Frontal cortex (tissue), 4 donors: Measurements from ENCODE around the gene GIT1. TPM values are rescaled to one million over a fixed set of nuclear protein-coding genes. Genes with fewer than 3 reads are reported as not detected.

ENCODE experiments used
- DNase-seq, 2 donors: peaks; one replicate each; pipeline ENCODE4 v3.0.0; 2012; ENCODE audit warnings: low spot score in 2 of 2
- FAIRE-seq: peaks from 2 replicates; lab custom pipeline; 2012; peaks lifted over from hg19 to GRCh38; lab: Jason Lieb, UNC
- total RNA-seq: library from RNA; depleted of rRNA; stranded (reverse); fragments of >200 nt; gene quantifications from one replicate; pipeline ENCODE4 v1.2.3, GENCODE V29; 2014
- donor health status: control.
- donor health status: control.
- donor health status: control.

GIT1 gene
- total RNA-seq, 1 donor from 2014 or later = 30.6 TPM

DNA sequence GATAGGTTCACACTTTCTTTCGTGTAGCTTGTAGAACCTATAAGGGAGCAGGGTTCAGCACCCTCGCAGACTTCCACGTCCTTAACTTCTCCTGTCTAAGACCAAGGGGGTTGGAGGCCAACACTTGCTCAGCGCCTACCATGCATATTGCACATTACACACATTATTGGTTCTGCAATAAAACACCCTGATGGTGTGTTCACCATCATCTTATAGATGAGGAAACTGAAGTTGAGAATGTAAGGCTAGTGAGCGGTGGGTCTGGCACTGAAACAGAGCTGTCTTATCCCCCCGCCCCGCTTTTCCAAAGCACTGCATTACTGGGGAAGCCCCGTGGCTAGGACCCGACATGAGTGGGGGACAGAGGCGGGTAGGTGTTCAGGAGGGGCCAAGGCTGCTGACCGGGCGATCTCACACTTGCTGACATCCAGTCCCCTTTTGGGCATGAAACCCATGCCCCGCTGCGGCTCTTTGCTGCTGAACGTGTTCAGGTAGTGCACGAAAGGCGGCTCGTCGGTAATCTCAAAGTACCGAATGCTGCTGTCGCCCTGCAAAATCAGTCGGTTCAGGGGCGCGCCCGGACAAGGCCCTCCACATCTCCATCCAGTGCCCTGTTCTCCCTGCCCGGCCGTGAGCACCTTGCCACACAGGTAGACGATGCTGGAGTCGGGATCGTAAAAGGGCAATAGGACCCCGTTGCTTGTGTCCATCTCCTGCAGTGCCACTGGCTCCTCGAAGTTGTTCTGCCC lies 27.0 kb upstream of the GIT1 start:
- DNase-seq = no peak
- no peak for FAIRE-seq

DNA sequence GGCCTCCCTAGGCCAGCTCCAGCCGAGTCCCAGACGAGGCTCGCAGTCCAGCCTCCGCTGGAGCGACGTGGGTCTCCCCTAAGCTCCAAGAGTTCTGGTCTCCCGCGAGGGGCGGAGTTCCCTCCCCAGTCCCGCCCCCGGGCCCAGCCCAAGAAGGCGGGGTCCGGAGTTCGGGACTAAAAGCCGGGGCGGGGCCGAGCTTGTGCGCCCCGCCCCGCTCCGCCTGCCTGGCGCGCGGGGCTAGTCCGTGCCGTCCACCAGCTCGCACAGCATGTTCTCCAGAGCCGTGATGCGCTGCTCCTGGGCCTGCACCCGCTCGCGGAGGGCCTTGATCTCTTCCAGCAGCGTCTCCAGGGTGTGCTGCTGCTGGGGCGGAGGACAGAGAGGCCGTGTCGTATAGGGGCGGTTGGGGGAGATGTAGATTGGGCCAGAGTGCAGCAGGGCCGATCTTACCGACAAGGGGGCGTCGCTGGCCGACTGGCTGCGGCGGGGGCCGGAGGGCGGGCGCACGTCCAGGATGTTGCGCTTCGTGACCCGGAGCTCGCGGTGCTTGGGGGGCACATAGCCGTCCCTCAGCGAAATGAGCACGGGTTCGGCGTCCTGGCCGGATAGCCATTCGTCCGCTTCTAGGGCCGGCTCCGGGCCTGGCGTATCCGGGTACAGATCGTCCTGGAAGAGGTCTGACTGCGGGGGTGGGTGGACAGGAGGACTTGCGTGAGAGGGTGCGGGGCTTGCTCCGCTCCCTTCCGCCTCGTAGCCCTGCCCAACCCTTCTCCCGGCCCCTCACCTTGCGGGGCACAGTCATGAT lies 26.2 kb upstream of the GIT1 start:
- peak; percentile 94 to 96 for DNase-seq
- no peak for FAIRE-seq

GRCh38 chr17:29615048-29615385 lies 25.6 kb upstream of the GIT1 start:
- DNase-seq = peak in 1 of 2 donors; percentile 57
- no peak for FAIRE-seq

- DNase-seq (peak in 1 of 2 donors; percentile 78), FAIRE-seq (no peak)
Observed at GRCh38 chr17:29614349-29615047, 25.1 kb upstream of the GIT1 start.

- DNase-seq = no peak
- no peak for FAIRE-seq
Observed at GRCh38 chr17:29613856-29614255, 24.4 kb upstream of the GIT1 start.

GRCh38 chr17:29613352-29613837 lies 23.9 kb upstream of the GIT1 start:
- DNase-seq = peak; percentile 82 to 86
- FAIRE-seq = no peak

GRCh38 chr17:29612404-29613280 lies 23.2 kb upstream of the GIT1 start:
- DNase-seq (no peak), FAIRE-seq (no peak)

DNA sequence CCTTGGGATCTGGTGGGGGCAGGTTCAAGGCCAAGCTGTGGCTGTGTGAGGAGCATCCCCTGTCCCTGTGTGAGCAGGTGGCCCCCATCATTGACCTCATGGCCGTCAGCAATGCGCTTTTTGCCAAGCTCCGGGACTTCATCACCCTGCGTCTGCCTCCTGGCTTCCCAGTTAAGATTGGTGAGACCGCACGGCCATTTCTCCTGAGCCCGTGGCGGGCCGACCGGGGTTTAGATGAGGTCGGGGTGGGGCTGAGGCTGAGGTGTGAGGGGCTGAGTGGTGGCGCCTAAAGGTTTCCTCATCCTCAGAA lies 22.6 kb upstream of the GIT1 start:
- FAIRE-seq = no peak

DNA sequence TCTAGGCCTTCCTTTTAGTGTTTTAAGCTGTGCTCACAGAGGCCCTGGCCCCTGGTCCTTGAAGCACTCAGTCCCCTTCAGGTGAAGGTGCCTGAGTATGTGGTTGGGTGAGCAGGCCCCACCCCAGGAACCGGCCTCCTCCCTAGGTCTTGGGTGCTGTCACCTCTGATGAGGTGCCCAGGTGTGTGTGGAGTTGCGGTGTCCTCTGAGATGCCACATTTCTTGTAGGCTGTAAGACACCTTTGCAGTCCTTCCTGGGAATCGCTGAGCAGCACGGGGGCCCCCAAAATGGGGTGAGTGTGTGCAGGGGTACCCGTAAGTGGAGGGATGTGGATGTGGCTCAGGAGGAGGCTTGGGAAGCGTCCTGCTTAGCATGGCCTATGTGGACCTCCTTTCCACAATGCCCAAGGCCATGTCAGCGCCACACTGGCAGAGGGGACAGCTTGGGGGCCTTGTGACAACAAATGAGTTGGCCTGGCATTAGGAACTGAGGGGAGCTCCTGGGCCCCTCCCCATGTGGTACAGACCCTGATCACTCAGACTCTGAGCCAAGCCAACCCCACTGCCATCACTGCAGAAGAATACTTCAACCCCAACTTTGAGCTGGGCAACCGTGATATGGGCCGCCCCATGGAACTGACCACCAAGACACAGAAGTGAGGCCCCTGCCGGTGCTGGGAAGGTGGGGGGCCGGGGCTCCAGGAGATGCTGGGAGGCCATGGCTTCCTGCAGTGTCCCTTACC lies 22.1 kb upstream of the GIT1 start:
- FAIRE-seq = no peak
- no peak for DNase-seq

More for the DNA sequence above, 22.6 kb upstream of the GIT1 start:
- DNase-seq = no peak

GRCh38 chr17:29610395-29610794 lies 20.9 kb upstream of the GIT1 start:
- FAIRE-seq (no peak), DNase-seq (no peak)

- no peak for DNase-seq
- FAIRE-seq = no peak
Observed at GRCh38 chr17:29608986-29609385, 19.5 kb upstream of the GIT1 start.

DNA sequence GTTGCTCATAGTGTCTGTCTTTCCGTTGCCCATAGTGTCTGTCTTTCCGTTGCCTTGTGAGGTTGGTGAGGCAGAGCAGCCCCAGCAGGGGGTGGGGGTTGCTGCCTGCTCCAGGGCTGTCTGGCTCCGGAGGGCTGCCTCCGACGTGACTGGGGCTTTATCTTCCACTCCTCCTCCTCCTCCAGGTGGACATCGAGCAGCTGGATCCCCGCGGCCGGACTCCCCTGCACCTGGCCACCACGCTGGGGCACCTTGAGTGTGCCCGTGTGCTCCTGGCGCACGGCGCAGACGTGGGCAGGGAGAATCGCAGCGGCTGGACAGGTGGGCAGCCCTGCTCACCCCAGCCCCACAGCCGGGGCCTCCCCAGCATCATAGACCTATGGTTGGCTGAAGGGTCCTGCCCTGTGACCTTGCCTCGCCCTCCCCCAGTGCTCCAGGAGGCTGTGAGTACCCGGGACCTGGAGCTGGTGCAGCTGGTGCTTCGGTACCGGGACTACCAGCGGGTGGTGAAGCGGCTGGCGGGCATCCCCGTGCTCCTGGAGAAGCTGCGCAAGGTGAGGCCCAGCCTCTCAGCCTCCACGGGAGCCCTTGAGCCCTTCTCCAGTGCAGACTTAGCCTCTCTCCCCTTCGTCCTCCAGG lies 18.2 kb upstream of the GIT1 start:
- DNase-seq (no peak), FAIRE-seq (no peak)

DNA sequence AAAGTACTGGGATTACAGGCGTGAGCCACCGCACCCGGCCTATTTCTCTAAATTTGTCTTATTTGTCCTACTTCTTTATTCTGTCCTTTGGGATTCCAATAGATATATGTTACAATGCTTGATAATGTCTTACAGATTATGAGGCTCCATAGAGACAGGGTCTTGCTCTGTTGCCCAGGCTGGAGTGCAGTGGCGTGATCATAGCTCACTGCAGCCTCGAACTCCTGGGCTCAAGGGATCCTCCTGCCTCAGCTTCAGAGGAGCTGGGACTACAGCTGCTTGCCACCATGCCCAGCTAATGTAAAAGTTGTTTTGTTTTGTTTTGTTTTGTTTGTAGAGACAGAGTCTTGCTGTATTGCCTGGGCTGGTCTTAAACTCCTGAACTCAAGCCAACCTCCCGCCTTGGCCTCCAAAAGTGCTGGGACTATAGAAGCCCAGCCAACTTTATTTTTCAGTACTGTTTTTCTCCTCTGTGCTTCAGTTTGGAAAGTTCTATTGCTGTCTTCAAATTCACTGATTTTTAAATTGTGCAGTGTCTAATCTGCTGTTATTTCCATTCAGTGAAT lies 13.7 kb upstream of the GIT1 start:
- no peak for FAIRE-seq

DNA sequence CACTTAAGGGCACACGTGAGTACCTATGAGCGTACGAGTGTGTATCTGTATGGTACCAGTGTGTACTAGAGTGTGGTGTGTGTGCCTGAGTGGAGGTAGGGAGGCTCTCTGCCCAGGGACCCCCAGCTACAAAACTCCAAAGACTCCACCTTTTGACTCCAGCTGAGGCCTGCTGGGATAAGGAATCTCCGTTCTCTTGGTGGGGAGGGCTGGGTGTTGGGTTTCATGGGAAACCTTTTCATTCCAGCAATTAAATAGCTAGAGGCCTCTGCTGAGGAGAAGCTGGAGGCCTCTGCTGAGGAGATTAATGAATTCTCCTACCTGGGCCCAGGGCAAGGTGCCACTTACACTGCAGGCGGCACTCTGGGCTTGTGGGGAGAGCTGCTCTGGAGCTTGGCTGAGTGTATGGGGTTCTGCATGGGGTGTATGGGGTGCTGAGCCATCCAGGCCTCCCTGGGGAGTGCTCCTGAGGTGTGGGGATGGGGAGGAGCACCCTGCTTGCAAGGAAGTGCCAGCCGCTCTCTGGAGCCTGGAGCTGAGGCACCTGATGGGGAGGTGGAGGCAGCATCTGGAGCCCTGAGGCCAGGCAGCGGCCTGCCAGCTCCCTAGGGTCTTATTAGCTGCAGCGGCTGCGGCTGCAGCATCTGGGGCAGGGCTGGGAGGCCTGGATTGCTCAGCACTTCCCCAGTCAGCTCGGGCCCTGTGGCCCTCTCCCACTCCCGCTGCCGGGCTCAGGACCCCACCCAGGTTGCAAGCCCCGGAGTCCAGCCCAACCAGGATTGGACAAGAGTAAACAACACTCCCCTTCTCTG lies 8.1 kb upstream of the GIT1 start:
- FAIRE-seq = no peak

More for the DNA sequence above, 13.7 kb upstream of the GIT1 start:
- no peak for DNase-seq

DNA sequence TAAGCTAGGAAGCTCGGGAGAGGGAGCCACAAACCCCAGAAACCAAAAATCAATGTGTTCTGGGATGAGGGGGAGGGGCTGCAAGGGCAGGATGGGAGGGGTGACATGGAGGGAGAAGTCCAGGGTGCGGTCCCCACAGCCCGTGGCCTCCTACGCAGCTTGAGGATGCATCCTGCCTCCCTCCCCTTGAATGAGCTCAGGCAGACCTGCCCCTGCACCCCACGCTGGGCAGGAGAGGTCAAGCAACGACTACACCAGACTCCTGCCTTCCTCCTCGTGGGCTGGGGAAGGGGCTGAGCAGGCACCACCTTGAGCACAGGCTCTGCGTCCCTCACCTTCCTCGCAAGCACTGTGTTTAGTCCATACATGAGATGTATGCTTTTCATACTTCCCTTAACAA lies 7.4 kb upstream of the GIT1 start:
- DNase-seq (no peak), FAIRE-seq (no peak)

More for the DNA sequence above, 8.1 kb upstream of the GIT1 start:
- no peak for DNase-seq

DNA sequence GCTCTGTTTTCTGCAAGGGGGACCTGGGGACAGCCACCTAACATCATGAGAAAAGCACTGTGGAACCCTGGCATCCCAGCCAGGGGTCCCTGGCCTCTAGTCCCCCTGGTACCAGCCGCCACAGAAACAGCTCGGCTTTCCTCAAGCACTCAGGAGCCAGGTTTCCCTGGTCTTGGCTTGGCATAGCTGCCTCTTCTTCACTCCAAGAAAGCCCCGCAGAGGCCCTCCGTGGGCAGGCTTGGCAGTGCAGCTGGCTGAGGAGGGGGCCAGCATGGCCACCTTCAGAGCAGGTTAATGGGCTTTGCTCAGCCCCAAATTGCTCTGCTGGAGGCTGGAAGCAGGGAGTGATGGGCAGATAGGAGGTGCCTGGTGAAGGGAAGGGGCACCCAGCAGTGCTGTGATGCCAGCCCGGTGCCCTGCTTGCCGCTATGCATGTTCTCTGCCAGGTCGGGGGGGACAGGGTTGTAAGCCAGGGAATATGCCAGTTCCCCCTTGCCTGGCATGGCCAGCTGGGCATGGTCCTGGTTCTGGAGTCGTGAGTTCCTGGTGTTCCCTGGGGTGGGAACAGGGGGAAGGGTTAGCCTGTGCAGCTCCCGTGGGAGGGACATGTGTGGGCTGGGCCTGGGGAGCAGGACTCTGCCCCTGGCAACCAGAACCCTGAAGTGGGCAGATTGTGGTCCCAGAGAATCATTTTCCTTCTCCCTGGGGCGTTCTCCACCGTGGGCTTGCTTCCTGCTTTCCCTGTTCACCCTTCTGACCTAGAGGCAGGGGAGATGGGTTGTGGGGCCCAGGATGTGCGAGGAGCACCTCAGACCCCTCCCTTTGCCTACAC lies 6.7 kb upstream of the GIT1 start:
- no peak for FAIRE-seq
- no peak for DNase-seq
